Kidney (tissue), 14 donors: ENCODE results near the gene GARIN5B. TPM values are rescaled to one million over a fixed set of nuclear protein-coding genes. Genes with fewer than 3 reads are reported as not detected.

Experiments
- DNase-seq, 5 donors: peaks; one replicate each; pipeline ENCODE4 v3.0.0-alpha.2; 2013 to 2020
- FAIRE-seq: peaks from 2 replicates; lab custom pipeline; 2012; peaks lifted over from hg19 to GRCh38; lab: Jason Lieb, UNC
- H3K27ac ChIP-seq, 2 donors: one replicate each; pipeline ENCODE4 v1.7.0; 2013; ENCODE audit warnings: low read depth in 2 of 2, low read length in 2 of 2, inconsistent platforms in 1 of 2
- H3K27me3 ChIP-seq: one replicate; pipeline ENCODE4 v1.7.1; 2013; ENCODE audit warnings: low read length, inconsistent platforms; ENCODE audit not compliant: control insufficient read depth, insufficient read depth
- H3K36me3 ChIP-seq, 3 donors: one replicate each; pipeline versions ENCODE4 v1.7.0 to v1.7.1; 2013; ENCODE audit warnings: low read length in 3 of 3, control low read depth in 1 of 3, inconsistent platforms in 1 of 3; ENCODE audit not compliant: insufficient read depth in 3 of 3, control insufficient read depth in 2 of 3
- H3K4me1 ChIP-seq, 3 donors: one replicate each; pipeline versions ENCODE4 v1.7.0 to v1.7.1; 2013; ENCODE audit warnings: low read length in 3 of 3, inconsistent platforms in 1 of 3, low read depth in 1 of 3; ENCODE audit not compliant: control insufficient read depth in 2 of 3, insufficient read depth in 2 of 3
- H3K4me3 ChIP-seq, 3 donors: one replicate each; pipeline versions ENCODE4 v1.7.0 to v1.8.1; 2013; ENCODE audit warnings: low read length in 3 of 3, control low read depth in 1 of 3, inconsistent platforms in 1 of 3
- H3K9ac ChIP-seq, 3 donors: one replicate each; pipeline versions ENCODE4 v1.7.0 to v1.7.1; 2013; ENCODE audit warnings: low read length in 3 of 3, control low read depth in 1 of 3, inconsistent platforms in 1 of 3
- H3K9me3 ChIP-seq, 3 donors: one replicate each; pipeline versions ENCODE4 v1.7.0 to v1.7.1; 2013; ENCODE audit warnings: low read length in 3 of 3, control low read depth in 1 of 3, inconsistent platforms in 1 of 3; ENCODE audit not compliant: control insufficient read depth in 2 of 3, insufficient read depth in 1 of 3
- intact Hi-C: fragments of 100-400 bp; cut with DNase I; formaldehyde crosslinking; loops from one replicate; pipeline ENCODE4 v1.11.1; 2022
- polyA plus RNA-seq: library from polyadenylated mRNA; stranded (reverse); fragments of 350-450 nt; fragmentation: Illumina TruSeq; extraction: RNeasy Lipid Tissue Mini Kit (QIAGEN cat#74804); gene quantifications from one replicate; pipeline ENCODE4 v1.2.3, GENCODE V29; 2014; ENCODE audit warnings: low read depth, low replicate concordance; ENCODE audit not compliant: insufficient read depth
- total RNA-seq: library from RNA; stranded (reverse); fragmentation: NEBNext Ultra II Directional; extraction: Animal tissue kit (Norgen Biotek cat#: 25700); gene quantifications from one replicate; pipeline ENCODE4 v1.2.1, GENCODE V29; 2021
- TF ChIP-seq, protein P1 (sequence below): IDR thresholded peaks from 3 replicates; pipeline ENCODE4 v1.5.1; 2012; ENCODE audit warnings: mild to moderate bottlenecking, moderate library complexity, borderline replicate concordance; ENCODE audit not compliant: insufficient read depth; ENCODE audit errors: extremely low read depth
- donor health status: control.
- donor health status: control.
- donor health status: control.
- donor health status: control.
- donor health status: control.
- donor health status: DM: yes; HTN: yes; CAD: no.
- donor health status: Normal renal cell carcinoma (clear cell type).

GARIN5B gene
- total and polyA plus RNA-seq, 2 donors from 2014 or later, result not detected

DNA sequence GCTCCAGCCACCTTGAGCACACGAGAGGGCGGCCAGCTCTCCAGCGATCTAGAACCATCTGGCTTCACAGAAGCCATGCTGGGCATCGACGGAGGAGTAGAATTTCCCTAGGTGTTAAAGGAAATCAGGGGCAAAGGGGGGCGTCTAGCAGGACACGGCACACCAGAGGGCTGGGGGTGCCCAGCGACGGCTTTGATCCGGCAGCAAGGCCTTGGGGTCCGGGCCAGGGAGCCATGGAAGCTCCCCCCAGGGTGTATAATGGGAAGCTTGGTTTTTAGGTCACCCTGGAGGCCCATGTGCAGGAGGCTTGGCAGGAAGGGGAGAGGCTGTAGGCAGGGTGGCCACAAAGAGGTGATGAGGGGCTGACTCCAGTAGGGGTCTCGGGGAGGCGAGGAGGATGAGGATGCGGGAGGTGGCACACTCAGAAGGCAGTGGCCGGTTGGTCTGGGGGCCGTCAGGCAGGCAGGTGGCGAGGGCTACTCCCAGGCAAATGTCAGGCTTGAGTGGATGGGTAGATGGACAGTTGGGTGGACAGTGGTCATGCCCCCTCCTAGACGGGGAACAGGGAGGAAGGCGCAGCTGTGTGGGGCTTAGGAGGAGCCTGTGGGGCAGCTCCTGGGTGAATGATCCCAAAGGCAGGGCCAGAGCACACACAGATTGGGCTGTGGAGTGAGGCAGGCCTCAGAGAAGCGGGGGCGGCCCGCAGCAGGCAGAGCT lies 17.8 kb downstream of the GARIN5B start:
- TF ChIP-seq, protein P1, sequence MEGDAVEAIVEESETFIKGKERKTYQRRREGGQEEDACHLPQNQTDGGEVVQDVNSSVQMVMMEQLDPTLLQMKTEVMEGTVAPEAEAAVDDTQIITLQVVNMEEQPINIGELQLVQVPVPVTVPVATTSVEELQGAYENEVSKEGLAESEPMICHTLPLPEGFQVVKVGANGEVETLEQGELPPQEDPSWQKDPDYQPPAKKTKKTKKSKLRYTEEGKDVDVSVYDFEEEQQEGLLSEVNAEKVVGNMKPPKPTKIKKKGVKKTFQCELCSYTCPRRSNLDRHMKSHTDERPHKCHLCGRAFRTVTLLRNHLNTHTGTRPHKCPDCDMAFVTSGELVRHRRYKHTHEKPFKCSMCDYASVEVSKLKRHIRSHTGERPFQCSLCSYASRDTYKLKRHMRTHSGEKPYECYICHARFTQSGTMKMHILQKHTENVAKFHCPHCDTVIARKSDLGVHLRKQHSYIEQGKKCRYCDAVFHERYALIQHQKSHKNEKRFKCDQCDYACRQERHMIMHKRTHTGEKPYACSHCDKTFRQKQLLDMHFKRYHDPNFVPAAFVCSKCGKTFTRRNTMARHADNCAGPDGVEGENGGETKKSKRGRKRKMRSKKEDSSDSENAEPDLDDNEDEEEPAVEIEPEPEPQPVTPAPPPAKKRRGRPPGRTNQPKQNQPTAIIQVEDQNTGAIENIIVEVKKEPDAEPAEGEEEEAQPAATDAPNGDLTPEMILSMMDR, result no peak
- Histone ChIP-seq H3K4me3 (no peak overlapping the region), H3K9ac (no peak overlapping the region), H3K36me3 (no peaks in the 10 kb centered on the region), H3K27ac (no peak overlapping the region), H3K9me3 (no peaks in the 10 kb centered on the region), H3K4me1 (peaks cover 0 to 10% (median 0%) of the 10 kb centered on the region in 3 donors), H3K27me3 (no peaks in the 10 kb centered on the region)
- intact Hi-C loops, result no loop called here
- DNase-seq (peak in 1 of 5 donors; percentile 68), FAIRE-seq (no peak)

DNA sequence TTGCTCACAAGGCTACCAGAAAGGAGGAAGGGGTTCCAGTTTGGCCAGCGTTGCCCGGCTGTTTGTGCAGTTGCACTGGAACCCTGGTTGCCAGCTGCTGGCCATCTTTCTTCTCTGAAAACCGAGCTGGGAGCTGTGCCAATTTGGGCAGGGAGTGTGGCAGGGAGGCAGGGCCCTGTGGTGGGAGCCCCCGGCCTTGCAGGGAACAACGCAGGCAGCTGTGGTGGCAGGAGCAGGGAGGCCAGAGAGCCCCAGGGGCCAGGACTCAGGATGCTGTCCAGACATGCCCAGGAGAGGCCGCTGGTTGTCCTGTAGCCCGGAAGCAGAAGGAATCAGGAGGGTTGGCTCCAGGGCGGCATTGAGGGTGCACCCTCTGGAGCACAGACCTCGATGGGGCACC lies 18.6 kb downstream of the GARIN5B start:
- H3K4me1 ChIP-seq, result peaks cover 0 to 12% (median 0%) of the 10 kb centered on the region in 3 donors
- TF ChIP-seq, protein P1, result no peak
- intact Hi-C loops, result no loop called here
- H3K9ac ChIP-seq, result no peak overlapping the region
- H3K27ac ChIP-seq, result no peak overlapping the region
- FAIRE-seq (no peak), DNase-seq (no peak)
- no peaks in the 10 kb centered on the region for H3K9me3 ChIP-seq
- H3K4me3 ChIP-seq, result no peak overlapping the region
- no peaks in the 10 kb centered on the region for H3K36me3 ChIP-seq
- no peaks in the 10 kb centered on the region for H3K27me3 ChIP-seq

DNA sequence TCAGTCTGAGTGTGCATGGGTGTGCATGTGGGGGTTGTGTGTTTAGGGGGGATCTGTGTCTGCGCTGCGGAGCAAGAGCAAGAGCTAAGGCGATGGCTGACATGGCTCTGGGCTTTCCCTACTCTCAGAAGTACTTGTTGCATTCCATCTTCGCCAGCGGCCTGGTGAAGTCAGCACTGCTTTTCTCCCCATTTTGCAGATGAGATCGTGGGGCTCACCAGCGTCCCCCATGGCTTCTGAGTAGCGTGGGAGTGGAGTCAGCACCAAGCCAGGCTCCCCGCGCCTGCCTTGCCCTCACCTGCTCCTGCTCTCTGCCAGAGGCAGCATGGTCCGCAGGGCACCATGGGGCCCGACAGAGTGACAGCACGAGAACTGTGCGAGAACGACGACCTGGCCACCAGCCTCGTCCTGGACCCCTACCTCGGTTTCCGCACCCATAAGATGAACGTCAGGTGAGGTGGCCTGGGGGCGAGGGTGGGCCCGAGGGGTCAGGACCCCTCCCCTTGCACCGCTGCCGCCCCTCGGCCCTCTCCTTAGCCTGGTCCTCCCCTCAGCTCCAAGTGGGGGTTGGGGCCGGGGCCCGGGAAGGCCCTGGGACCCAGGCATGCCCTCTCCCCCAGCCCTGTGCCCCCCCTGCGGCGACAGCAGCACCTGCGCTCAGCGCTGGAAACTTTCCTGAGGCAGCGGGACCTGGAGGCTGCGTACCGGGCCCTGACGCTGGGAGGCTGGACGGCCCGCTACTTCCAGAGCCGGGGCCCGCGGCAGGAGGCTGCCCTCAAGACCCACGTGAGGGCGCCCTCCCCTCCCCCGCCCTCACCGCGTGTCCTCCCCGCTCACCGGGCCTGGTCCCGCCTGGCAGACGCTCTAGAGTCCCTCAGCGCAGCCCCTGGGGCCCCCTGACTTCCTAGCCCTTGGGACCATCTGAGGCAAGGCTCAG lies 21.2 kb downstream of the GARIN5B start:
- FAIRE-seq, result no peak
- intact Hi-C loops, result no loop called here
- peak overlapping the region in 1 of 3 donors; percentile 44 for H3K4me3 ChIP-seq
- H3K36me3 ChIP-seq, result no peaks in the 10 kb centered on the region
- H3K4me1 ChIP-seq, result peaks cover 0 to 16% (median 0%) of the 10 kb centered on the region in 3 donors
- H3K27ac ChIP-seq, result no peak overlapping the region
- no peak overlapping the region for H3K9ac ChIP-seq
- TF ChIP-seq, protein P1, result no peak
- no peaks in the 10 kb centered on the region for H3K27me3 ChIP-seq
- DNase-seq, result peak in 2 of 5 donors; percentile 75 to 78
- H3K9me3 ChIP-seq, result no peaks in the 10 kb centered on the region
